Cardiac fibroblast (primary cell): ENCODE data around the gene DZANK1.
"Not testable (repeated sequence)": the region's sequence is repeated elsewhere in the genome, so short reads cannot be mapped to it uniquely, and the experiment has no call there.

ENCODE experiments used
- DNase-seq, 2 donors: peaks; one replicate each; pipeline versions ENCODE4 v3.0.0 to v3.0.0-alpha.2; 2010; ENCODE audit warnings: low read depth in 2 of 2
- H3K4me3 ChIP-seq, 2 donors: replicated peaks in 1 of 2; 1 replicate in 1 of 2; 2 replicates in 1 of 2; pipeline ENCODE4 v1.5.1; 2011; ENCODE audit warnings: low read depth in 2 of 2, low read length in 2 of 2, mild to moderate bottlenecking in 2 of 2, moderate library complexity in 1 of 2
- TF ChIP-seq, protein P1 (sequence below): IDR thresholded peaks from one replicate; pipeline ENCODE4 v1.5.1; 2011; ENCODE audit warnings: low read depth, mild to moderate bottlenecking, low read length, inconsistent platforms

Gene DZANK1

DNA sequence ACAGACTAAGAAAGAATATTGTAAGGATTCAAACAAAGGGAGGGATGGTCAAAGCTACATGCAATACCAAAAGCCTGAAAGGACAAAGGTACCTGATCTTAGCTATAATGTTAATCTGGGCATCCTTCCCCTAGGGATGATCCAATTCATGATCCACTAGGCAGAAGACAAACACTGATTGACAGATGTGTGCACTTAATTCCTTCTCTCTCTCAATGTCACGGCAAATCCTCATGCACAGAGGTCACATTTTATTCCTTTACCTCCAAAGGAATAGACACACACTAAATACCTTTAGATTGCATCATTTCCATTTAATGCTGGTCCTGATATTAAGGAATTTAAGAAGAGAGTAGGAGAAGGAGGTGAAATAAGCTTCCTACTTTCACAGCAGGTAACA, 105.2 kb downstream of the DZANK1 start:
- TF ChIP-seq, protein P1, sequence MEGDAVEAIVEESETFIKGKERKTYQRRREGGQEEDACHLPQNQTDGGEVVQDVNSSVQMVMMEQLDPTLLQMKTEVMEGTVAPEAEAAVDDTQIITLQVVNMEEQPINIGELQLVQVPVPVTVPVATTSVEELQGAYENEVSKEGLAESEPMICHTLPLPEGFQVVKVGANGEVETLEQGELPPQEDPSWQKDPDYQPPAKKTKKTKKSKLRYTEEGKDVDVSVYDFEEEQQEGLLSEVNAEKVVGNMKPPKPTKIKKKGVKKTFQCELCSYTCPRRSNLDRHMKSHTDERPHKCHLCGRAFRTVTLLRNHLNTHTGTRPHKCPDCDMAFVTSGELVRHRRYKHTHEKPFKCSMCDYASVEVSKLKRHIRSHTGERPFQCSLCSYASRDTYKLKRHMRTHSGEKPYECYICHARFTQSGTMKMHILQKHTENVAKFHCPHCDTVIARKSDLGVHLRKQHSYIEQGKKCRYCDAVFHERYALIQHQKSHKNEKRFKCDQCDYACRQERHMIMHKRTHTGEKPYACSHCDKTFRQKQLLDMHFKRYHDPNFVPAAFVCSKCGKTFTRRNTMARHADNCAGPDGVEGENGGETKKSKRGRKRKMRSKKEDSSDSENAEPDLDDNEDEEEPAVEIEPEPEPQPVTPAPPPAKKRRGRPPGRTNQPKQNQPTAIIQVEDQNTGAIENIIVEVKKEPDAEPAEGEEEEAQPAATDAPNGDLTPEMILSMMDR = no peak
- H3K4me3 ChIP-seq = no peak overlapping the region
- no peak for DNase-seq

DNA sequence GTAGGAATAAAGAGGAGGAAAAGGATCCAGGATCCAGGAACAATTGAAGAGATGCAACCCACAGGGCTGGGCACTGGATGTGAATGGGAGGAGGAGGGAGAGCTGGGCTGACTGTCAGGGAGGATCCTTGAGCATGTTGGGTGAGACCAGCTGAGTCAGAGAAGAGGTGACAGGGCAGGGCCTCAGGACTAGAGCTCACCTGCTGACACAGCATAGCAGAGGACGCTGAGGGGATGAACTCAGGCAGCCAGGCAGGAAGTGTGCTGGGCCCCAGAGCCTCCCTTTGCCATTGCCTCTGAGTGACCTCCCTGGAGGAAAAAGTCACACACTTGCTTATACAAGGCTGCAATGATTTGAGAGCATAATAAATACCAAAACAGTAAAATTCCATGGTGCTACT, 106.2 kb downstream of the DZANK1 start:
- no peak overlapping the region for H3K4me3 ChIP-seq
- TF ChIP-seq, protein P1 = no peak
- no peak for DNase-seq

DNA sequence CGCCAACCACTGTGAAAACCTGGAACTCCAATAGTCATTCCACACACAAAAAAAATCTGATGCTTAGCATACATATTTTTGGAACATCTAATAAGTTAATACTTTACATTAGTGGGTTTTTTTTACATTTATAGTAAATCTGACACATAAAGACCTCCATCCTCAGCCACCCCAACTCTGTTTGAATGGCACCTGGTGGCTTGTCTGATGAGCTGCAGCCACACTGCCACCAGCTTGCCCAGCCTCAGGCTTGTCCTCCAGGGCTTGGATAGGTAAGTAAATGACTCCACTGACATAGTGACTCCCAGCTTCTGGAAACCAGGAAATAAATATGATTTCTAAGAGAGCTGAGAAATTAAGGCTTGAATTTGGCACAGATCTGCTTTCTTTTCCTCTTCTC, 107.0 kb downstream of the DZANK1 start:
- TF ChIP-seq, protein P1 = no peak
- no peak overlapping the region for H3K4me3 ChIP-seq
- no peak for DNase-seq

DNA sequence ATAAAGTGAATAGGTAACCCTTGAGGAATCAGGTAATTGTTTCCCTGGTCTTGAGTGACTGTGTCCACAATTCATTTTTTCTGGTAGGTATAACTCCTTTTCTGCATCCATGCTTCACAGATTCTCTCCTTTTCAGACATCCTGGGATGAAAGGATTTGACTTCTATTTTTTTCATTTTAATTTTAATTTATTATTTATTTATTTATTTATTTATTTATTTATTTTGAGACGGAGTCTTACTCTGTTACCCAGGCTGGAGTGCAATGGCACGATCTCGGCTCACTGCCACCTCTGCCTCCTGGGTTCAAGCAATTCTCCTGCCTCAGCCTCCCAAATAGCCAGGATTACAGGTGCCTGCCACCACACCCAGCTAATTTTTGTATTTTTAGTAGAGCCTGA, 117.1 kb downstream of the DZANK1 start:
- not testable (repeated sequence) for DNase-seq, H3K4me3 ChIP-seq
